WI38 (cell line): ENCODE results near the gene CLDN3.

Experiments used
- H3K4me3 ChIP-seq: 2 replicates; pipeline ENCODE4 v1.5.1; 2011; ENCODE audit warnings: low read depth, mild to moderate bottlenecking, control low read depth, low read length
- TF ChIP-seq, protein P1 (sequence below): IDR thresholded peaks from 2 replicates; pipeline ENCODE4 v1.5.1; 2012; ENCODE audit warnings: low read depth, mild to moderate bottlenecking, control low read depth, low read length

The CLDN3 gene

GRCh38 chr7:73770002-73770859 is at the start of gene CLDN3:
Gene CLDN3, minus strand, starts transcription at chr7:73770270. Its CDS starts 221 bp downstream, at chr7:73770049.
- TF ChIP-seq, protein P1, sequence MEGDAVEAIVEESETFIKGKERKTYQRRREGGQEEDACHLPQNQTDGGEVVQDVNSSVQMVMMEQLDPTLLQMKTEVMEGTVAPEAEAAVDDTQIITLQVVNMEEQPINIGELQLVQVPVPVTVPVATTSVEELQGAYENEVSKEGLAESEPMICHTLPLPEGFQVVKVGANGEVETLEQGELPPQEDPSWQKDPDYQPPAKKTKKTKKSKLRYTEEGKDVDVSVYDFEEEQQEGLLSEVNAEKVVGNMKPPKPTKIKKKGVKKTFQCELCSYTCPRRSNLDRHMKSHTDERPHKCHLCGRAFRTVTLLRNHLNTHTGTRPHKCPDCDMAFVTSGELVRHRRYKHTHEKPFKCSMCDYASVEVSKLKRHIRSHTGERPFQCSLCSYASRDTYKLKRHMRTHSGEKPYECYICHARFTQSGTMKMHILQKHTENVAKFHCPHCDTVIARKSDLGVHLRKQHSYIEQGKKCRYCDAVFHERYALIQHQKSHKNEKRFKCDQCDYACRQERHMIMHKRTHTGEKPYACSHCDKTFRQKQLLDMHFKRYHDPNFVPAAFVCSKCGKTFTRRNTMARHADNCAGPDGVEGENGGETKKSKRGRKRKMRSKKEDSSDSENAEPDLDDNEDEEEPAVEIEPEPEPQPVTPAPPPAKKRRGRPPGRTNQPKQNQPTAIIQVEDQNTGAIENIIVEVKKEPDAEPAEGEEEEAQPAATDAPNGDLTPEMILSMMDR, result no peak
- 0 out of 2 replicates have a peak within 1 kb of the TSS, but pooled peaks have one; percentile 3 for H3K4me3 ChIP-seq

- TF ChIP-seq, protein P1, result no peak
Measured at GRCh38 chr7:73817121-73817520, 47.1 kb upstream of the CLDN3 start.

DNA sequence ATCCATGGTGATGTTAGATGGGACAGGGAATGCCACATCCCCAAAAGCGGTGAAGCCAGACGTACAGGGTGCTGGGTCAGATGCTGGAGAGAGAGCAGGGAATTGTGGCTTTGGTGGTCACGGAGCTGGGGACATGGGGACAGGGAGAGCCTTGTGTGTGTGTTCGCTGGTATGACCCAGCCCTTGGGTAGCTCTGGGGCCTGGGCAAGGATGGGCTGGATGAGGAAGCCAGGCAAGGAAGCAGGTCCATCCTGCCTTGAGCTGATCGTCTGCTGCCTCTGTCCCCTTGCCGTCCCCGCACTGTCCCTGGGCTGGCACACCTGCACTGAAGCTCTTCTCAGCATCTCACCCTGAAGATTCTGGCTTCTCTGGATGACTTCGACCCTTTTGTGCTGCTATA is 45.4 kb upstream of the CLDN3 start:
- H3K4me3 ChIP-seq, result no peak overlapping the region
- TF ChIP-seq, protein P1, result no peak

More at GRCh38 chr7:73817121-73817520, 47.1 kb upstream of the CLDN3 start:
- no peak overlapping the region for H3K4me3 ChIP-seq

DNA sequence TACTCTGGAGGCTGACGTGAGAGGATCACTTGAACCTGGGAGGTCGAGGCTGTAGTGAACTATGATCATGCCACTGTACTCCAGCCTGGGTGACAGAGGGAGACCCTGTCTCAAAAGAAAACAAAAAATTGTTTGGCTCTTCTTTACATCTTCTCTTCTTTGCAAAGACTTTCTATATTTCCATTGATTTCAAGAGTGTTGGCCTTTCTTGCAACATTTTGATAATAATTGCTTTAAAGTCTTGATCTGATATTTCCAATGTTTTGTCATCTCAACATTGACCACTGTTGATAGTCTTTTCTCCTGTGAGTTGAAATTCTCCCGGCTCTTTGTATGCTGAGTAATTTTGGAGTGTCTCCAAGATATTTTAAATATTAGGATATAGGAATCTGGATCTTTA is 42.9 kb upstream of the CLDN3 start:
- TF ChIP-seq, protein P1, result no peak

GRCh38 chr7:73811760-73812168 is 41.7 kb upstream of the CLDN3 start:
- no peak overlapping the region for H3K4me3 ChIP-seq
- TF ChIP-seq, protein P1, result peak; percentile 90

More for the DNA sequence above, 42.9 kb upstream of the CLDN3 start:
- H3K4me3 ChIP-seq, result no peak overlapping the region

GRCh38 chr7:73810998-73811360 is 40.9 kb upstream of the CLDN3 start:
- H3K4me3 ChIP-seq, result no peak overlapping the region

More at GRCh38 chr7:73810998-73811360, 40.9 kb upstream of the CLDN3 start:
- TF ChIP-seq, protein P1, result no peak
